A549 (cell line): ENCODE measurements around the gene PLD6. TPM values are rescaled to one million over a fixed set of nuclear protein-coding genes. Genes with fewer than 3 reads are reported as not detected.
"Not testable (repeated sequence)": the region's sequence is repeated elsewhere in the genome, so short reads cannot be mapped to it uniquely, and the experiment has no call there.

ENCODE experiments used
- ATAC-seq, 2 experiments: fragments of 200-7000 bp in 1 of 2; fragments of >200 bp in 1 of 2; cut with Nextera tagmentation in 1 of 2; cut with Tn5 transposase in 1 of 2; 3 replicates each; pipeline versions ENCODE4 v1.8.0 to v1.9.1; 2018 to 2020; ENCODE audit warnings: mild to moderate bottlenecking in 1 of 2, moderate library complexity in 1 of 2
- CTCF ChIA-PET: fragments of 300-600 bp; sonication (Branson Sonifier 250); formaldehyde crosslinking; extraction: SDS; loops from one replicate; lab custom pipeline; 2021; ENCODE audit warnings: antibody characterized with exemption, inconsistent platforms; lab: Yijun Ruan, JAX
- POLR2A ChIA-PET: fragments of 350-600 bp; formaldehyde crosslinking; extraction: SDS; loops from one replicate; lab custom pipeline; 2021; ENCODE audit warnings: antibody characterized with exemption, inconsistent platforms; lab: Yijun Ruan, JAX
- DNase-seq, 2 experiments: peaks; one replicate each; pipeline versions ENCODE4 v3.0.0 to v3.0.0-alpha.2; 2011 to 2016; ENCODE audit warnings: low read depth in 1 of 2, low spot score in 1 of 2
- FAIRE-seq: peaks from 2 replicates; lab custom pipeline; 2011; peaks lifted over from hg19 to GRCh38; lab: Jason Lieb, UNC
- H3K27ac ChIP-seq, 2 experiments: fragments of >200 bp; sonication (Bioruptor Twin); formaldehyde crosslinking; 3 replicates each; pipeline ENCODE4 v1.5.1; 2016 to 2017
- H3K4me1 ChIP-seq: fragments of >200 bp; sonication (Bioruptor Twin); formaldehyde crosslinking; 3 replicates; pipeline ENCODE4 v1.6.1; 2016
- H3K4me2 ChIP-seq: fragments of >200 bp; sonication (Bioruptor Twin); formaldehyde crosslinking; 3 replicates; pipeline ENCODE4 v1.6.1; 2016
- H3K4me3 ChIP-seq: fragments of >200 bp; sonication (Bioruptor Twin); formaldehyde crosslinking; 3 replicates; pipeline ENCODE4 v1.5.1; 2016
- H3K9me3 ChIP-seq: fragments of >200 bp; sonication (Bioruptor Twin); formaldehyde crosslinking; 3 replicates; pipeline ENCODE4 v1.6.1; 2016
- BHLHE40 ChIP-seq: IDR thresholded peaks from 2 replicates; pipeline ENCODE4 v1.6.1; 2012; ENCODE audit warnings: low read depth, low read length, inconsistent platforms
- CHD2 ChIP-seq: fragments of 150-350 bp; IDR thresholded peaks from 2 replicates; pipeline ENCODE4 v1.6.1; 2014; ENCODE audit warnings: low read length; ENCODE audit not compliant: partially characterized antibody
- E2F6 ChIP-seq: IDR thresholded peaks from 2 replicates; pipeline ENCODE4 v1.6.1; 2012; ENCODE audit warnings: low read depth, borderline replicate concordance
- EHF ChIP-seq: fragments of 250-450 bp; sonication (Bioruptor Pico); IDR thresholded peaks from 2 replicates; pipeline ENCODE4 v1.5.0; 2020; ENCODE audit warnings: mild to moderate bottlenecking
- EHMT2 ChIP-seq: fragments of 200-600 bp; sonication (generic); IDR thresholded peaks from 2 replicates; pipeline ENCODE4 v1.6.1; 2016; ENCODE audit warnings: antibody characterized with exemption, low read depth, mild to moderate bottlenecking, moderate library complexity
- EP300 ChIP-seq, 2 experiments: fragments of >200 bp; sonication (Bioruptor Twin); formaldehyde crosslinking; IDR thresholded peaks; 2 replicates in 1 of 2; 3 replicates in 1 of 2; pipeline ENCODE4 v1.6.1; 2016 to 2017
- FOSB ChIP-seq: fragments of 250-450 bp; sonication (Bioruptor Pico); IDR thresholded peaks from 2 replicates; pipeline ENCODE4 v1.5.0; 2020; ENCODE audit warnings: mild to moderate bottlenecking, moderate library complexity
- FOSL2 ChIP-seq, 2 experiments: fragments of 450-650 bp in 1 of 2; fragments of >200 bp in 1 of 2; sonication (Bioruptor Twin) in 1 of 2; formaldehyde crosslinking; IDR thresholded peaks; 2 replicates each; pipeline versions ENCODE4 v1.5.0 to v1.6.1; 2016 to 2020; ENCODE audit warnings: mild to moderate bottlenecking in 1 of 2, moderate library complexity in 1 of 2
- FOXS1 ChIP-seq: fragments of 250-450 bp; sonication (Bioruptor Pico); IDR thresholded peaks from 2 replicates; pipeline ENCODE4 v1.5.0; 2020; ENCODE audit warnings: mild to moderate bottlenecking, moderate library complexity
- GATA3 ChIP-seq: IDR thresholded peaks from 2 replicates; pipeline ENCODE4 v1.6.1; 2012; ENCODE audit warnings: borderline replicate concordance
- HDAC2 ChIP-seq: fragments of 200-600 bp; sonication (generic); IDR thresholded peaks from 2 replicates; pipeline ENCODE4 v1.6.1; 2016
- HOXB13 ChIP-seq: fragments of 250-450 bp; sonication (Bioruptor Pico); IDR thresholded peaks from 2 replicates; pipeline ENCODE4 v1.5.0; 2020; ENCODE audit warnings: low read depth, mild to moderate bottlenecking, moderate library complexity
- JUNB ChIP-seq: fragments of >200 bp; sonication (Bioruptor Twin); formaldehyde crosslinking; IDR thresholded peaks from 2 replicates; pipeline ENCODE4 v1.6.1; 2016
- KDM5A ChIP-seq: fragments of 200-600 bp; sonication (generic); IDR thresholded peaks from 2 replicates; pipeline ENCODE4 v1.6.1; 2016; ENCODE audit warnings: antibody characterized with exemption, mild to moderate bottlenecking
- MAFK ChIP-seq: fragments of 450-650 bp; IDR thresholded peaks from 2 replicates; pipeline ENCODE4 v1.6.1; 2014; ENCODE audit not compliant: partially characterized antibody
- MYC ChIP-seq: IDR thresholded peaks from 2 replicates; pipeline ENCODE4 v1.6.1; 2012; ENCODE audit warnings: mild to moderate bottlenecking, inconsistent platforms, low read length, improper control_type of control experiment, borderline replicate concordance
- NPAS2 ChIP-seq: fragments of 250-450 bp; sonication (Bioruptor Pico); IDR thresholded peaks from 2 replicates; pipeline ENCODE4 v1.8.0; 2022; ENCODE audit warnings: mild to moderate bottlenecking, moderate library complexity, borderline replicate concordance
- PHF8 ChIP-seq: fragments of 200-600 bp; sonication (generic); IDR thresholded peaks from 2 replicates; pipeline ENCODE4 v1.6.1; 2016; ENCODE audit warnings: low read depth, mild to moderate bottlenecking, antibody characterized with exemption, moderate library complexity, borderline replicate concordance
- POLR2A ChIP-seq: IDR thresholded peaks from 2 replicates; pipeline ENCODE4 v1.6.1; 2012; ENCODE audit warnings: mild to moderate bottlenecking, low read length
- RARB ChIP-seq: fragments of 250-450 bp; sonication (Bioruptor Pico); IDR thresholded peaks from 2 replicates; pipeline ENCODE4 v1.8.0; 2021; ENCODE audit warnings: mild to moderate bottlenecking, moderate library complexity
- RCOR1 ChIP-seq: fragments of 150-350 bp; IDR thresholded peaks from 2 replicates; pipeline ENCODE4 v1.6.1; 2014; ENCODE audit warnings: antibody characterized with exemption, low read length, low read depth
- SREBF2 ChIP-seq: fragments of 450-650 bp; IDR thresholded peaks from 2 replicates; pipeline ENCODE4 v1.6.1; 2014; ENCODE audit warnings: mild to moderate bottlenecking, moderate library complexity
- TFCP2L1 ChIP-seq: fragments of 250-450 bp; sonication (Bioruptor Pico); IDR thresholded peaks from 2 replicates; pipeline ENCODE4 v1.5.0; 2021; ENCODE audit warnings: mild to moderate bottlenecking
- TP53 ChIP-seq: fragments of 250-450 bp; sonication (Bioruptor Pico); IDR thresholded peaks from 2 replicates; pipeline ENCODE4 v1.5.0; 2021; ENCODE audit warnings: mild to moderate bottlenecking, moderate library complexity
- ZC3H11A ChIP-seq: fragments of 450-650 bp; IDR thresholded peaks from 2 replicates; pipeline ENCODE4 v1.6.1; 2014; ENCODE audit warnings: antibody characterized with exemption, mild to moderate bottlenecking
- ZNF302 ChIP-seq: fragments of 250-450 bp; sonication (Bioruptor Pico); IDR thresholded peaks from 2 replicates; pipeline ENCODE4 v1.9.0; 2021; ENCODE audit warnings: inconsistent platforms, mild to moderate bottlenecking, moderate library complexity
- WGBS: methylation state at CpG from one replicate; pipeline ENCODE4 v1.1.6; 2017; ENCODE audit errors: missing lambda C conversion rate; 5-methylcytosine and 5-hydroxymethylcytosine counted together
- polyA plus RNA-seq, 4 experiments: library from polyadenylated mRNA; depleted of rRNA in 3 of 4; stranded (reverse); fragments of >200 nt; fragmentation: RNase III in 1 of 4; extraction: RNeasy Plus Mini Kit Qiagen cat#74134 plus additional on column Dnase treatment in 1 of 4; gene quantifications; 2 replicates in 3 of 4; 3 replicates in 1 of 4; pipeline ENCODE4 v1.2.3, GENCODE V29; 2011 to 2017
- TF ChIP-seq, protein P1 (sequence below): IDR thresholded peaks from 2 replicates; pipeline ENCODE4 v1.6.1; 2012
- TF ChIP-seq, protein P2 (sequence below): fragments of 200-600 bp; sonication (generic); IDR thresholded peaks from 2 replicates; pipeline ENCODE4 v1.6.1; 2016; ENCODE audit warnings: antibody characterized with exemption, mild to moderate bottlenecking, moderate library complexity

The PLD6 gene
- polyA plus RNA-seq, 2 of the 4 experiments (the other 2 are of a cell fraction): 5.6 to 5.7 TPM

DNA sequence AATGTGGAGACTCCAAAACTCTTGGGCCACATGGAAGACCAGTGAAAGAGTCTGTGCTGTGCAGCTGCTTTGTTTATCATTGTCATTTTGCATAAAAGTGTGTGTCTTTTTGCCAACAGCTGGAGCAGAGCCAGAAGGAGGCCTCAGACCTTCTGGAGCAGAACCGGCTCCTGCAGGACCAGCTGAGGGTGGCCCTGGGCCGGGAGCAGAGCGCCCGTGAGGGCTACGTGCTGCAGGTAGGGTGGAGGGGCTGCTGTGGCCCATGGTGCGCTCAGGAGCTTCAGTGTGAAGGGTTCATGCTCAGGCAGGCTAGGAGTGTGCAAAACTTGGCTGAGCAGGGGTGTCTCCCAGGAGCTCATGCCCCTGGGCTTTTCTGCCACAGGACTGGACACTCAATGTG lies 45.0 kb downstream of the PLD6 start:
- Histone ChIP-seq H3K4me3 (no peak overlapping the region), H3K4me2 (no peak overlapping the region), H3K4me1 (peaks cover 3% of the 10 kb centered on the region; the same call in 1 of the 3 replicates)
- WGBS: 100% methylated on average over 5 of the region's 6 CpGs
- TF ChIP-seq FOSL2 (IDR thresholded peaks at IDR 0.05) (no peak), FOSL2 (CRISPR knock-in tag; IDR thresholded peaks at IDR 0.05) (no peak), RARB (CRISPR knock-in tag) (no peak), E2F6 (no peak), HDAC2 (no peak), EHF (CRISPR knock-in tag) (no peak), MAFK (no peak), NPAS2 (CRISPR knock-in tag) (no peak), POLR2A (no peak), KDM5A (no peak)
- TF ChIP-seq, all 56 proteins: peak for 0
- POLR2A ChIA-PET: no interaction called here
- CTCF ChIA-PET: interaction anchor here (0.8 to 10.9 kb wide), 4 partner anchors 9 to 160 kb away, joined by 3 to 112 read pairs (median 4); no protein-coding TSS in a partner anchor
- DNase-seq (no peak), FAIRE-seq (no peak), ATAC-seq (no peak)
- H3K27ac ChIP-seq: no peak overlapping the region
- no peaks in the 10 kb centered on the region for H3K9me3 ChIP-seq

- H3K4me1 ChIP-seq: peaks cover 18% of the 10 kb centered on the region
- ChIA-PET POLR2A (no interaction called here), CTCF (interaction anchor here (0.6 to 10.9 kb wide), 6 partner anchors 7 to 157 kb away, joined by 3 to 112 read pairs (median 4); no protein-coding TSS in a partner anchor)
- DNase-seq (no peak), ATAC-seq (no peak), FAIRE-seq (no peak)
- no peak overlapping the region for H3K4me2 ChIP-seq
- 95% methylated on average over 4 of the region's 4 CpGs for WGBS
- H3K27ac ChIP-seq: 0 out of 6 replicates have a peak overlapping the region, but pooled peaks of 1 of the 2 experiments have one; percentile 4
- no peaks in the 10 kb centered on the region for H3K9me3 ChIP-seq
- no peak overlapping the region for H3K4me3 ChIP-seq
- no peak for TF ChIP-seq POLR2A
- no peak for TF ChIP-seq TFCP2L1
- no peak for TF ChIP-seq ZC3H11A
- no peak for TF ChIP-seq FOXS1 (CRISPR knock-in tag)
- TF ChIP-seq PHF8: no peak
- no peak for TF ChIP-seq SREBF2
- no peak for TF ChIP-seq EHMT2
- TF ChIP-seq ZNF302: no peak
- TF ChIP-seq, protein P1, sequence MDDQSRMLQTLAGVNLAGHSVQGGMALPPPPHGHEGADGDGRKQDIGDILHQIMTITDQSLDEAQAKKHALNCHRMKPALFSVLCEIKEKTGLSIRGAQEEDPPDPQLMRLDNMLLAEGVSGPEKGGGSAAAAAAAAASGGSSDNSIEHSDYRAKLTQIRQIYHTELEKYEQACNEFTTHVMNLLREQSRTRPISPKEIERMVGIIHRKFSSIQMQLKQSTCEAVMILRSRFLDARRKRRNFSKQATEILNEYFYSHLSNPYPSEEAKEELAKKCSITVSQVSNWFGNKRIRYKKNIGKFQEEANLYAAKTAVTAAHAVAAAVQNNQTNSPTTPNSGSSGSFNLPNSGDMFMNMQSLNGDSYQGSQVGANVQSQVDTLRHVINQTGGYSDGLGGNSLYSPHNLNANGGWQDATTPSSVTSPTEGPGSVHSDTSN: no peak
- no peak for TF ChIP-seq JUNB
- no peak for TF ChIP-seq EP300 (IDR thresholded peaks at IDR 0.05)
- no peak for TF ChIP-seq FOSB (CRISPR knock-in tag)
Measured at GRCh38 chr17:17159571-17159970, 46.6 kb downstream of the PLD6 start.

DNA sequence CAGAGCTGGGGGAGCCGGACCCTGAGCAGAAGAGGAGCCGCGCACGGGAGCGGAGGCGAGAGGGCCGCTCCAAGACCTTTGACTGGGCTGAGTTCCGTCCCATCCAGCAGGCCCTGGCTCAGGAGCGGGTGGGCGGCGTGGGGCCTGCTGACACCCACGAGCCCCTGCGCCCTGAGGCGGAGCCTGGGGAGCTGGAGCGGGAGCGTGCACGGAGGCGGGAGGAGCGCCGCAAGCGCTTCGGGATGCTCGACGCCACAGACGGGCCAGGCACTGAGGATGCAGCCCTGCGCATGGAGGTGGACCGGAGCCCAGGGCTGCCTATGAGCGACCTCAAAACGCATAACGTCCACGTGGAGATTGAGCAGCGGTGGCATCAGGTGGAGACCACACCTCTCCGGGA lies 47.6 kb downstream of the PLD6 start:
- CTCF ChIA-PET: interaction anchor here (0.6 to 10.9 kb wide), 2 partner anchors 15 to 890 kb away, joined by 3 to 112 read pairs; no protein-coding TSS in a partner anchor
- WGBS: 94% methylated on average over 33 of the region's 33 CpGs
- DNase-seq, H3K4me3 ChIP-seq, FAIRE-seq, H3K27ac ChIP-seq, H3K4me2 ChIP-seq, POLR2A ChIA-PET, H3K9me3 ChIP-seq, ATAC-seq: not testable (repeated sequence)
- H3K4me1 ChIP-seq: peaks cover 29% of the 10 kb centered on the region

DNA sequence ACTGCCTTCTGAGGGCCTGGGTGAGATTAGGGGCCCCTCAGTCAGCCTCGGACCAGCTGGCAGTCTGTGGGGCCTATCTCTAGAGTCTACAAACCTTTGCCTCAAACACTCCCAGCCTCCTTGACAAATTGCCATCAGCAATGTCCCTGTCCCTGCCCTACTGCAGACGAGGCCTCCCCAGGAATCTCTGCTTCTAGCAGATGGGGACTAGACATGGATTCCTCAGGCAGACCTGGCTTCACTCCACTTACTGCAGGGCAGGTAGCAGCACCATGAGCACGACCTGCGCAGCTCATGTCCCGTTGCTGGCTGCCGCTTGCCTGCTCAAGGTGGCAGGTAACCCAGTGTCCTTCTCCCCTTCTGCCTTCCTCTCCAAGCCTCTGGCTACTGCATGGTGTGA lies 49.1 kb downstream of the PLD6 start:
- 91% methylated on average over 6 of the region's 6 CpGs for WGBS
- ATAC-seq (no peak), DNase-seq (no peak), FAIRE-seq (no peak)
- Histone ChIP-seq H3K4me1 (peaks cover 43% of the 10 kb centered on the region), H3K9me3 (no peaks in the 10 kb centered on the region), H3K4me2 (no peak overlapping the region), H3K27ac (peak overlapping the region in 1 of 2 experiments; percentile 30; a peak in 2 of 6 replicates), H3K4me3 (no peak overlapping the region)
- CTCF ChIA-PET: interaction anchor here (1.4 to 10.9 kb wide), 2 partner anchors 10 to 13 kb away, joined by 5 to 112 read pairs; no protein-coding TSS in a partner anchor
- POLR2A ChIA-PET: no interaction called here
- TF ChIP-seq BHLHE40 (no peak), MYC (no peak), EHF (CRISPR knock-in tag) (no peak), GATA3 (no peak), HOXB13 (CRISPR knock-in tag) (no peak), RCOR1 (no peak), CHD2 (no peak), TP53 (no peak), TFCP2L1 (no peak)
- TF ChIP-seq, protein P2, sequence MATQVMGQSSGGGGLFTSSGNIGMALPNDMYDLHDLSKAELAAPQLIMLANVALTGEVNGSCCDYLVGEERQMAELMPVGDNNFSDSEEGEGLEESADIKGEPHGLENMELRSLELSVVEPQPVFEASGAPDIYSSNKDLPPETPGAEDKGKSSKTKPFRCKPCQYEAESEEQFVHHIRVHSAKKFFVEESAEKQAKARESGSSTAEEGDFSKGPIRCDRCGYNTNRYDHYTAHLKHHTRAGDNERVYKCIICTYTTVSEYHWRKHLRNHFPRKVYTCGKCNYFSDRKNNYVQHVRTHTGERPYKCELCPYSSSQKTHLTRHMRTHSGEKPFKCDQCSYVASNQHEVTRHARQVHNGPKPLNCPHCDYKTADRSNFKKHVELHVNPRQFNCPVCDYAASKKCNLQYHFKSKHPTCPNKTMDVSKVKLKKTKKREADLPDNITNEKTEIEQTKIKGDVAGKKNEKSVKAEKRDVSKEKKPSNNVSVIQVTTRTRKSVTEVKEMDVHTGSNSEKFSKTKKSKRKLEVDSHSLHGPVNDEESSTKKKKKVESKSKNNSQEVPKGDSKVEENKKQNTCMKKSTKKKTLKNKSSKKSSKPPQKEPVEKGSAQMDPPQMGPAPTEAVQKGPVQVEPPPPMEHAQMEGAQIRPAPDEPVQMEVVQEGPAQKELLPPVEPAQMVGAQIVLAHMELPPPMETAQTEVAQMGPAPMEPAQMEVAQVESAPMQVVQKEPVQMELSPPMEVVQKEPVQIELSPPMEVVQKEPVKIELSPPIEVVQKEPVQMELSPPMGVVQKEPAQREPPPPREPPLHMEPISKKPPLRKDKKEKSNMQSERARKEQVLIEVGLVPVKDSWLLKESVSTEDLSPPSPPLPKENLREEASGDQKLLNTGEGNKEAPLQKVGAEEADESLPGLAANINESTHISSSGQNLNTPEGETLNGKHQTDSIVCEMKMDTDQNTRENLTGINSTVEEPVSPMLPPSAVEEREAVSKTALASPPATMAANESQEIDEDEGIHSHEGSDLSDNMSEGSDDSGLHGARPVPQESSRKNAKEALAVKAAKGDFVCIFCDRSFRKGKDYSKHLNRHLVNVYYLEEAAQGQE: no peak
